GM10266 (cell line): ENCODE data around the gene PFDN5.
A peak's percentile ranks its signal among the peaks of the same experiment; 100 is the strongest.

ENCODE experiments used
- DNase-seq: peaks from one replicate; pipeline ENCODE4 v3.0.0; 2012; ENCODE audit errors: extremely low spot score
- TF ChIP-seq, protein P1 (sequence below): IDR thresholded peaks from 2 replicates; pipeline ENCODE4 v1.5.1; 2012; ENCODE audit warnings: mild to moderate bottlenecking, low read depth; ENCODE audit not compliant: control insufficient read depth, insufficient read depth; ENCODE audit errors: missing control alignments

PFDN5 gene

DNA sequence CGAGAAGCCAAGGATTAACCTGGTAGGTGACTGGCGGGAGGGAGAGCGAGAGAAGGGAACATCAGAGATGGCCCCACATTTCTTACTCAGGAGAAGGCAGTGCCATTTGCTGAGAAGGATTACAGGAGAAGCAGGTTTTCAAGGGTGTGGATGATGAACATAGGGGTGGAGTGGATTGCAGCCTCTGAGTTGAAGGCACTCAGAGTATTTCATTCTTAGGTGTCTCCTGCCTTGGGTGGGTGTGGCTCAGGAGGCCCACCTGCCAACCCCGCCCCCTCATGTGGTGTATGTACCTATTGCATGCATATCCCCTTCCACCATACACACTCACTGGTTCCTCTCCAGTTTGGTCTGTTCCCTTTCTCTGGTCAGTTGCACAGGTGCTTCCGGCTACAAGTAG, 20.9 kb upstream of the PFDN5 start:
- no peak for DNase-seq
- TF ChIP-seq, protein P1, sequence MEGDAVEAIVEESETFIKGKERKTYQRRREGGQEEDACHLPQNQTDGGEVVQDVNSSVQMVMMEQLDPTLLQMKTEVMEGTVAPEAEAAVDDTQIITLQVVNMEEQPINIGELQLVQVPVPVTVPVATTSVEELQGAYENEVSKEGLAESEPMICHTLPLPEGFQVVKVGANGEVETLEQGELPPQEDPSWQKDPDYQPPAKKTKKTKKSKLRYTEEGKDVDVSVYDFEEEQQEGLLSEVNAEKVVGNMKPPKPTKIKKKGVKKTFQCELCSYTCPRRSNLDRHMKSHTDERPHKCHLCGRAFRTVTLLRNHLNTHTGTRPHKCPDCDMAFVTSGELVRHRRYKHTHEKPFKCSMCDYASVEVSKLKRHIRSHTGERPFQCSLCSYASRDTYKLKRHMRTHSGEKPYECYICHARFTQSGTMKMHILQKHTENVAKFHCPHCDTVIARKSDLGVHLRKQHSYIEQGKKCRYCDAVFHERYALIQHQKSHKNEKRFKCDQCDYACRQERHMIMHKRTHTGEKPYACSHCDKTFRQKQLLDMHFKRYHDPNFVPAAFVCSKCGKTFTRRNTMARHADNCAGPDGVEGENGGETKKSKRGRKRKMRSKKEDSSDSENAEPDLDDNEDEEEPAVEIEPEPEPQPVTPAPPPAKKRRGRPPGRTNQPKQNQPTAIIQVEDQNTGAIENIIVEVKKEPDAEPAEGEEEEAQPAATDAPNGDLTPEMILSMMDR = no peak

- TF ChIP-seq, protein P1 = no peak
These were observed 18.8 kb upstream of the PFDN5 start for GRCh38 chr12:53276511-53276910.

GRCh38 chr12:53277981-53278380, 17.4 kb upstream of the PFDN5 start:
- DNase-seq = no peak
- TF ChIP-seq, protein P1 = no peak

More at GRCh38 chr12:53276511-53276910, 18.8 kb upstream of the PFDN5 start:
- DNase-seq = no peak

GRCh38 chr12:53279283-53279869, 16.0 kb upstream of the PFDN5 start:
- DNase-seq = no peak
- TF ChIP-seq, protein P1 = no peak

DNA sequence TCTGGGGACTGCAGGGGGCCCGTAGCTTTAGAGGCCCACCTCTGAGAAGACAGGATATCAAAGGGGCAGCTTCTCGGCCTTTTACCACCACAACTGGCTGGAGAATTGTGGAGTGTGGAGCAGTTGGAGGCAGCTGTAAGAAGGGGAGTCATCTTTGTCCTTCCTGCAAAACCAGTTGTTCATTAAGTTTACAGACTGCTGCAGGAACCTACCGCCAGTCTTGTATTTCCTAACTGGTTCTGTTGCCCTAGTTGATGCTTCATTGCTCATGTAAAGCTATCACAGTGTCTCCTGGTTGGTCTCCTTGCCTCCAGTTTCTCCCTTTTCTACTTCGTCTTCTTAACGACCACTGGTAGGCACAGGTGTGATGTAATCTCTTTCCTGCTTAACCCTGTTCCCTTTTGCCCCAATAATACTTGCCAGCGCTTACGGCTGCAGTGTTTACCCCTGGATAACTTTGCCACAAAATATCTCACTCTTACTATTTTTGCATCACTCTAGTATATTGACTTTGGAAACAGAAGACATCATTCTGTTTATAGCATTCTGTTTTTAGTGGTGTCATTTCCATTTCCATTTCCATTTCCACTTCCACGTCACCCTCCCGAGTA, 15.3 kb upstream of the PFDN5 start:
- no peak for DNase-seq
- TF ChIP-seq, protein P1 = no peak

DNA sequence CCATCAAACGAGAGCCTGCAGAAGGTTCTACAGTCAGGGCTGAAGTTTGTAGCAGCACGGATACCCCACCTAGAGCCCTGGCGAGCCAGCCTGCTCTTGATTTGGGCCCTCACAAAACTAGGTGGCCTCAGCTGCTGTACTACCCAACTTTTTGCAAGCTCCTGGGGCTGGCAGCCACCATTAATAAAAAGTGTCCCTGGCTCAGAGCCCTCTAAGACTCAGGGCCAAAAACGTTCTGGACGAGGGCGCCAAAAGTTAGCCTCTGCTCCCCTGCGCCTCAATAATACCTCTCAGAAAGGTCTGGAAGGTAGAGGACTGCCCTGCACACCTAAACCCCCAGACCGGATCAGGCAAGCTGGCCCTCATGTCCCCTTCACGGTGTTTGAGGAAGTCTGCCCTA, 8.9 kb upstream of the PFDN5 start:
- DNase-seq = no peak

GRCh38 chr12:53287741-53288216, 7.6 kb upstream of the PFDN5 start:
- DNase-seq = peak; percentile 67
- TF ChIP-seq, protein P1 = peak; percentile 74

More for the DNA sequence above, 8.9 kb upstream of the PFDN5 start:
- TF ChIP-seq, protein P1 = no peak
